Cerebellar cortex (tissue), 1 donor: ENCODE measurements around the gene SF3B4.
A peak's percentile ranks its signal among the peaks of the same experiment; 100 is the strongest.
"Not testable (repeated sequence)": the region's sequence is repeated elsewhere in the genome, so short reads cannot be mapped to it uniquely, and the experiment has no call there.

Experiments
- DNase-seq: peaks from one replicate; pipeline ENCODE4 v3.0.0-alpha.2; 2015; ENCODE audit warnings: low spot score

The SF3B4 gene

GRCh38 chr1:149887456-149888246, 40.0 kb downstream of the SF3B4 start:
- DNase-seq, result peak; percentile 100

DNA sequence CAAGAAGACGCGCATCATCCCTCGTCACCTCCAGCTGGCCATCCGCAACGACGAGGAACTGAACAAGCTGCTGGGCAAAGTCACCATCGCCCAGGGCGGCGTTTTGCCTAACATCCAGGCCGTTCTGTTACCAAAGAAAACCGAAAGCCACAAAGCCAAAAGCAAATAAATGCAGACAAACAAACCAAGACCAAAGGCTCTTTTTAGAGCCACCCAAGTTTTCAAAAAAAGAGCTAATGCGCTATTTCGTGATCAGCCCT, 40.5 kb downstream of the SF3B4 start:
- not testable (repeated sequence) for DNase-seq

DNA sequence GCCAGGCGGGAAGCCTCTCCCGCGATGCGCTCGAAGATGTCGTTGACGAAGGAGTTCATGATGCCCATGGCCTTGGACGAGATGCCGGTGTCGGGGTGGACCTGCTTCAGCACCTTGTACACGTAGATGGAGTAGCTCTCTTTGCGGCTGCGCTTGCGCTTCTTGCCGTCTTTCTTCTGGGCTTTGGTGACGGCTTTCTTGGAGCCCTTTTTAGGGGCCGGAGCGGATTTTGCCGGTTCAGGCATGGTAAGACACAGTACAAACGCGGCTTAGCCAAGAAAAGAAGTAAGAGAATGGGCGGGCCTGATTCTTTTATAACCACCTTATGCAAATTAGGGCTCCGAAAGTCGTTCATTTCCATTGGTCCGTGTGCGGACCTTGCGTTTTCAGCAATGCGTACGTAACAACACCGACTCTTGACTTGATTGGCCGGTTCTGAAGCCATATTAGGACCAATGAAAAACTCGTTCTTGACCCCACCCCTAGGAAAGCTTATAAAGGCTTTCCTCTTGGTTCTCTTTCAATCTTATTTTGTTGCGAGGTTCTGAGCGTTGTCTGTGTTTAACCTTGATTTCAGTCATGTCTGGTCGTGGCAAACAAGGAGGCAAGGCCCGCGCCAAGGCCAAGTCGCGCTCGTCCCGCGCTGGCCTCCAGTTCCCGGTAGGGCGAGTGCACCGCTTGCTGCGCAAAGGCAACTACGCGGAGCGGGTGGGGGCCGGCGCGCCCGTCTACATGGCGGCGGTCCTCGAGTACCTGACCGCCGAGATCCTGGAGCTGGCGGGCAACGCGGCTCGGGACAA, 41.0 kb downstream of the SF3B4 start:
- DNase-seq, result peak; percentile 100

DNA sequence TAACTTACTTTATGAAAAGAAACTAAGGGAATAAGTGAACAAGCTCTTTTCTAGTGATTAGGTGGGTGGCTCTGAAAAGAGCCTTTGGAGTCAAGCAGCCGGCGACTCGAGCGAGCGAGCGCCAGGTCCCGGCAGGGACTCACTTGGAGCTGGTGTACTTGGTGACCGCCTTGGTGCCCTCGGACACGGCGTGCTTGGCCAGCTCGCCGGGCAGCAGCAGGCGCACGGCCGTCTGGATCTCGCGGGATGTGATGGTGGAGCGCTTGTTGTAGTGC, 41.5 kb downstream of the SF3B4 start:
- DNase-seq, result not testable (repeated sequence)

- peak; percentile 94 for DNase-seq
These were observed 42.1 kb downstream of the SF3B4 start for GRCh38 chr1:149885339-149886120.

DNA sequence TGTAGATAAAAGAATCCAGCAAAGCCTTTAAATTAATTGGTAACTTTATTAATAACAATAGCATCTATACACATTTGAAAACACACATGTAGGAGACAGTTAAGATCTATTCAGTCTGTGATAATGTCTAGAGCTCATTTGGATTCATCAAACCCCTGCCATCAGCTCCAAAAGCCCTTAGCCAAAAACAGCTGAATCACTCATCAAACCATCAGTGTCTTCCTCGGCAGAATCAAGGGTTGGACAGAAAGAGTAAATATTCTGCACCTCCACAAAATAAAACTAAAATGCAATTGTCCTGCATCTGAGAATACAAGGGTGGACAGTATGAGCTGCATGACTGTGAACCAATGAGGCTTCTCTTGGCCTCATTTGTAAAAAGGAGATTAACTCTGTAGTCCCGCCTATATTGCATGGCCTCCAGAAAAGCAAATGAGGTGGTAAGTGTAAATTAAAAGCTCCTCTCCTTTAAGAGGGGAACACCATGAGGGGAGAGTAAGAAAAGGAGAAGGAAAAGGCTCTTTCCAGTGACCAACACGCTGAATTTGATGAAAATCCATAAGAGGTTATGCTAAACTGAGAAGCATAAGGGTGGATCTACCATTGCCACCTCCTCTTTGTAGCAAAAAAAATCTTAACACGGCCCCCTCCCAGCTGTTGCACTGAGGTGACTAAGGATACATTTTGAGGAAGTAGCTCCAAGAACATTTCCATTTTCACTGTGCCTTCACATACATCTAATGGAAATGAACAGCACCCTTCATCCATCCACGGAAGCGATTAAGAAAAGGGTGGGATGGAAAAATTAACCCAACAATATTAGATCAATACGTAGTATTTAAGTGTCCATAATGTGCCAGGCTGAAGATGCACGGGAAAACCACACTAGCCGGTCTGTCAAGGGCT, 42.9 kb downstream of the SF3B4 start:
- peak; percentile 66 for DNase-seq

- no peak for DNase-seq
These were observed 43.9 kb downstream of the SF3B4 start for GRCh38 chr1:149883598-149884247.

GRCh38 chr1:149881876-149882275, 45.7 kb downstream of the SF3B4 start:
- no peak for DNase-seq

GRCh38 chr1:149879556-149879955, 48.0 kb downstream of the SF3B4 start:
- no peak for DNase-seq

GRCh38 chr1:149877211-149877946, 50.2 kb downstream of the SF3B4 start:
- DNase-seq, result no peak
